WTC11 (cell line): ENCODE results near the gene DNAJB8. TPM values are rescaled to one million over a fixed set of nuclear protein-coding genes. Genes with fewer than 3 reads are reported as not detected.

Experiments used
- ATAC-seq: fragments of 200-7000 bp; cut with Tn5 transposase; 2 replicates; pipeline ENCODE4 v1.10.0; 2021; ENCODE audit warnings: mild to moderate bottlenecking, moderate library complexity
- CTCF ChIA-PET: fragments of 300-600 bp; sonication (Branson Sonifier 250); formaldehyde crosslinking; loops from one replicate; lab custom pipeline; 2021; ENCODE audit warnings: antibody characterized with exemption; lab: Charles Lee
- POLR2A ChIA-PET: fragments of 350-600 bp; sonication (Branson Sonifier 250); formaldehyde crosslinking; loops from one replicate; lab custom pipeline; 2021; ENCODE audit warnings: antibody characterized with exemption; lab: Charles Lee
- DNase-seq: peaks from one replicate; pipeline ENCODE4 v3.0.0; 2021; ENCODE audit warnings: low spot score
- H3K27ac Mint-ChIP-seq: 2 replicates; pipeline ENCODE4 v1.8.0; 2021; ENCODE audit warnings: mixed read lengths
- H3K27me3 Mint-ChIP-seq: 2 replicates; pipeline ENCODE4 v1.8.0; 2021; ENCODE audit warnings: low read depth, mild to moderate bottlenecking, moderate library complexity, mixed read lengths
- H3K36me3 Mint-ChIP-seq: 2 replicates; pipeline ENCODE4 v1.8.0; 2021; ENCODE audit warnings: mixed read lengths
- H3K4me1 Mint-ChIP-seq: 2 replicates; pipeline ENCODE4 v1.8.0; 2022; ENCODE audit warnings: mixed read lengths
- H3K4me3 Mint-ChIP-seq: 2 replicates; pipeline ENCODE4 v1.8.0; 2021; ENCODE audit warnings: mild to moderate bottlenecking, moderate library complexity, mixed read lengths
- H3K9me3 Mint-ChIP-seq: 2 replicates; pipeline ENCODE4 v1.8.0; 2021; ENCODE audit warnings: mixed read lengths
- ATF3 ChIP-seq: sonication (generic); formaldehyde crosslinking; conservative IDR thresholded peaks from 2 replicates; pipeline ENCODE4 v1.8.1; 2022; ENCODE audit warnings: mild to moderate bottlenecking, missing genetic modification reagents
- GABPB1 ChIP-seq: sonication (generic); formaldehyde crosslinking; IDR thresholded peaks from 2 replicates; pipeline ENCODE4 v1.8.1; 2023; ENCODE audit warnings: mild to moderate bottlenecking, missing genetic modification reagents
- JUN ChIP-seq: sonication (generic); formaldehyde crosslinking; IDR thresholded peaks from 2 replicates; pipeline ENCODE4 v1.8.0; 2023; ENCODE audit warnings: mild to moderate bottlenecking, missing genetic modification reagents
- KAT7 ChIP-seq: sonication (generic); formaldehyde crosslinking; IDR thresholded peaks from 2 replicates; pipeline ENCODE4 v1.8.1; 2023; ENCODE audit warnings: missing genetic modification reagents, mild to moderate bottlenecking, borderline replicate concordance
- MYBL2 ChIP-seq: sonication (generic); formaldehyde crosslinking; IDR thresholded peaks from 2 replicates; pipeline ENCODE4 v1.8.1; 2023; ENCODE audit warnings: mild to moderate bottlenecking, moderate library complexity, missing genetic modification reagents
- NR3C1 ChIP-seq: sonication (generic); formaldehyde crosslinking; conservative IDR thresholded peaks from 2 replicates; pipeline ENCODE4 v1.8.1; 2023; ENCODE audit warnings: low read depth, mild to moderate bottlenecking, missing genetic modification reagents
- OVOL2 ChIP-seq: fragments of 250-450 bp; sonication (Bioruptor Pico); IDR thresholded peaks from 2 replicates; pipeline ENCODE4 v1.9.0; 2021; ENCODE audit warnings: mild to moderate bottlenecking, borderline replicate concordance
- PRDM15 ChIP-seq: sonication (generic); formaldehyde crosslinking; IDR thresholded peaks from 2 replicates; pipeline ENCODE4 v1.8.0; 2022; ENCODE audit warnings: missing genetic modification reagents
- PREB ChIP-seq: sonication (generic); formaldehyde crosslinking; IDR thresholded peaks from 2 replicates; pipeline ENCODE4 v1.8.1; 2022; ENCODE audit warnings: mild to moderate bottlenecking, missing genetic modification reagents, moderate library complexity, borderline replicate concordance
- PRRX2 ChIP-seq: fragments of 250-450 bp; sonication (Bioruptor Pico); IDR thresholded peaks from 2 replicates; pipeline ENCODE4 v1.8.0; 2021; ENCODE audit warnings: mild to moderate bottlenecking
- STAT6 ChIP-seq: sonication (generic); formaldehyde crosslinking; conservative IDR thresholded peaks from 2 replicates; pipeline ENCODE4 v1.8.1; 2023; ENCODE audit warnings: mild to moderate bottlenecking, low read depth, missing genetic modification reagents, moderate library complexity
- TEAD1 ChIP-seq: sonication (generic); formaldehyde crosslinking; IDR thresholded peaks from 2 replicates; pipeline ENCODE4 v1.8.0; 2022; ENCODE audit warnings: mild to moderate bottlenecking, missing genetic modification reagents
- TP53 ChIP-seq: sonication (generic); formaldehyde crosslinking; IDR thresholded peaks from 2 replicates; pipeline ENCODE4 v1.8.1; 2023; ENCODE audit warnings: mild to moderate bottlenecking, missing genetic modification reagents
- ZNF416 ChIP-seq: fragments of 250-450 bp; sonication (Bioruptor Pico); IDR thresholded peaks from 2 replicates; pipeline ENCODE4 v1.9.0; 2021; ENCODE audit warnings: mild to moderate bottlenecking, inconsistent platforms
- total RNA-seq: library from RNA; stranded (reverse); gene quantifications from 3 replicates; pipeline ENCODE4 v1.2.3, GENCODE V29; 2021
- TF ChIP-seq, protein P1 (sequence below): sonication (generic); formaldehyde crosslinking; IDR thresholded peaks from 2 replicates; pipeline ENCODE4 v1.8.1; 2023; ENCODE audit warnings: mild to moderate bottlenecking, missing genetic modification reagents, moderate library complexity

The DNAJB8 gene
- total RNA-seq, 1 experiment from 2014 or later = not detected

DNA sequence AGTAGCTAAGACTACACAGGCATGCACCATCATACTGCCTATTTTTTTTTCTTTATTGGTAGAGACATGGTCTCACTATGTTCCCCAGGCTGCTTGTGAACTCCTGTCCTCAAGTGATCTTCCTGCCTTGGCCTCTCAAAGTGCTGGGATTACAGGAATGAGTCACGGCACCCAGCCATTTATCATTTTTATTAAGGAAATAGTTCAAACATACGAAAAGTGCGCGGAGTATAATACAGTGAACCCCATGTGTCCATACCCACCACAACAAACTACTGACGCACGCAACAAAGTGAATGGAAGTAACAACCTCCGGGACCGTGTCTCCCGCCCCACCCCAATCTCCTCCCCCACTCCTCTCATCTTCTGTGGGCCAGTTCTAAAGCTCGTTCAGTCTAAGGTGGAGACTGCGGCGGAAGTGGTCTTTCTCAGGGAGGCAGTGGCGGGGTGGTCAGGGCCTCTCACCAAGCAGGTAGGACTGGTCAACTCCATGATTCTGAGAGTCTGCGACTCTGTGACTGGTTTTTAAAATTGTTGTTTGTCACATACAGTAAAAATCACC, 42.1 kb downstream of the DNAJB8 start (continued):
- TF ChIP-seq PRDM15 (CRISPR knock-in tag) = no peak
- no peak for TF ChIP-seq OVOL2 (CRISPR knock-in tag)
- no peak for TF ChIP-seq PREB
- TF ChIP-seq ZNF416 (CRISPR knock-in tag) = no peak
- TF ChIP-seq GABPB1 (CRISPR knock-in tag) = no peak

DNA sequence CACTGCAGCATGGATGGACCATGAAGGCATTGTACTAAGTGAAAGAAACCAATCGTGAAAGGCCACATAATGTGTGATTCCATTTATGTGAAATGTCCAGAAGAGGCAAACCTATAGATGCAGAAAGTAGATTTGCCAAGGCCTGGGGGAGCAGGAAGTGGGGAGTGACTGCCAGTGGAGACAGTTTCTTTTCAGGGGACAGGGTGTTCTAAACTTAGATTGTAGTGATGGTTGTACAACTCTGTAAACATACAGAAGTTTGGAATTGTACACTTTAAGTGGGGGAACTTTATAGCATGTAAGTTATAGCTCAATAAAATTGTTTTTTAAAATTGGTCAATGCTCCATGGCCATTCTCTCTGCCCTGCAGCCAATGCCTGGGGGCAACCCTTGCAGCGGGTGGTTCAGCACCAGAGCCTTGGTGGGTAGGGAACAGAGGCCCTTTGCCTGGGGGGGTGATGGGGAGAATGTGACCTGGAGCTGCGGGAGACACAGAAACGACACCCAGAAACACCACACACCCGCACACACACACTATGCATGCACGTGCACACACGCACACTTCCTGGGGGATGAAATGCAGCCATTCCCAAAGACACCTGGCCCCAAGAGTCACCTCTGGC, 43.1 kb downstream of the DNAJB8 start:
- TF ChIP-seq PRRX2 (CRISPR knock-in tag) (no peak), NR3C1 (CRISPR knock-in tag) (no peak), KAT7 (no peak), TEAD1 (CRISPR knock-in tag) (no peak), MYBL2 (no peak)
- TF ChIP-seq, all 79 proteins: peak for 0
- Mint-ChIP-seq H3K36me3 (no peaks in the 10 kb centered on the region), H3K4me1 (peaks cover 21% of the 10 kb centered on the region), H3K27me3 (peaks cover 36% of the 10 kb centered on the region), H3K9me3 (peaks cover 5% of the 10 kb centered on the region), H3K27ac (no peak overlapping the region), H3K4me3 (no peak overlapping the region)
- DNase-seq = no peak
- CTCF ChIA-PET = interaction anchor here (5.6 kb wide), 1 partner anchor 73 kb away, joined by 54 read pairs; no protein-coding TSS in a partner anchor
- no peak for ATAC-seq
- POLR2A ChIA-PET = no interaction called here

- ATAC-seq = no peak
- Mint-ChIP-seq H3K36me3 (no peaks in the 10 kb centered on the region), H3K4me3 (no peak overlapping the region)
- POLR2A ChIA-PET = no interaction called here
- TF ChIP-seq TP53 (CRISPR knock-in tag) (no peak), JUN (CRISPR knock-in tag) (no peak), ATF3 (CRISPR knock-in tag) (no peak), STAT6 (CRISPR knock-in tag) (no peak), OVOL2 (CRISPR knock-in tag) (no peak)
- TF ChIP-seq, protein P1, sequence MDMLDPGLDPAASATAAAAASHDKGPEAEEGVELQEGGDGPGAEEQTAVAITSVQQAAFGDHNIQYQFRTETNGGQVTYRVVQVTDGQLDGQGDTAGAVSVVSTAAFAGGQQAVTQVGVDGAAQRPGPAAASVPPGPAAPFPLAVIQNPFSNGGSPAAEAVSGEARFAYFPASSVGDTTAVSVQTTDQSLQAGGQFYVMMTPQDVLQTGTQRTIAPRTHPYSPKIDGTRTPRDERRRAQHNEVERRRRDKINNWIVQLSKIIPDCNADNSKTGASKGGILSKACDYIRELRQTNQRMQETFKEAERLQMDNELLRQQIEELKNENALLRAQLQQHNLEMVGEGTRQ (CRISPR knock-in tag) = peak; percentile 59
- TF ChIP-seq, all 79 proteins: peak for 1
- H3K27ac Mint-ChIP-seq = no peak overlapping the region
- no peak for DNase-seq
- H3K9me3 Mint-ChIP-seq = peaks cover 5% of the 10 kb centered on the region
- H3K4me1 Mint-ChIP-seq = peaks cover 14% of the 10 kb centered on the region
- CTCF ChIA-PET = interaction anchor here (5.6 kb wide), 1 partner anchor 74 kb away, joined by 54 read pairs; no protein-coding TSS in a partner anchor
- H3K27me3 Mint-ChIP-seq = peaks cover 30% of the 10 kb centered on the region
These were observed 43.7 kb downstream of the DNAJB8 start for GRCh38 chr3:128422762-128423524.
